ENCODE data around the gene RFLNA.

- no peak for TF ChIP-seq CTCF (IDR thresholded peaks at IDR 0.05)
- no peak for TF ChIP-seq POLR2AphosphoS5 (IDR thresholded peaks at IDR 0.05)
- no peak for TF ChIP-seq POLR2A (IDR thresholded peaks at IDR 0.05)
These were observed 53.9 kb downstream of the RFLNA start for GRCh38 chr12:124348659-124349380.

Measured in sigmoid colon (tissue), 4 donors.